HG02623 (cell line): Measurements from ENCODE around the gene OSBPL2.

Experiments used
- ATAC-seq: cut with Tn5 transposase; IDR thresholded peaks from one replicate; pipeline ENCODE4 v1.9.1; 2021; ENCODE audit warnings: moderate library complexity; ENCODE audit not compliant: unreplicated experiment

OSBPL2 gene

DNA sequence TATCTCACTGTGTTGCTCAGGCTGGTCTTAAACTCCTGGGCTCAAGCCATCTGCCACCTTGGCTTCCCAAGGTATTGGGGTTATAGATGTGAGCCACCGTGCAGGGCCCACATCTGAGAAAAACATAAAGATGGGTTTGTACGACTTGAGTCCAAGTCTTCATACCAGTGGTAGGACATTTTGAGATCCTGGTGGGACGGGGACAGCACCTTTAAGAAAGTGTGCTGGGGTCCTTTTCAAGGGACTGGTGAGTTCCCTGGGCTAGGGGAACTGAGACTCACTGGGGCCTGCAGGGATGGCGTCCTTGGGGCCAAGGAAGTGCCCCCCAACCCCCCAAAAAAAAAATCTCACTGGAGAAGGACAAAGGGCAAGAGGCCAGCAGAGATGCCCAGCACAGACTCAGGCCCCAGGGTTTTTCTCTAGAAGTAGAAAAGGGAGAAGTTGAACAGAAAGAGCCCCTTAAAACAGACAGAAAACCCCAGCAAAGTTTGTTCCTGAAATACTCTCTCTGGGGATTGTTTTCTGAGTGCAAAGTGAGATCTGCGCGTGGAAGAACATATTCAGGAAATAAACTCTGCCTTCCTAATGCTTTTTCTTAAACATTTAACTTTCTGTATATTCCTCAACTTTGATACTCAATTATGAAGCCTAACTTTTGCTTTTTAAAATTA lies 10.7 kb downstream of the OSBPL2 start:
- no peak for ATAC-seq

DNA sequence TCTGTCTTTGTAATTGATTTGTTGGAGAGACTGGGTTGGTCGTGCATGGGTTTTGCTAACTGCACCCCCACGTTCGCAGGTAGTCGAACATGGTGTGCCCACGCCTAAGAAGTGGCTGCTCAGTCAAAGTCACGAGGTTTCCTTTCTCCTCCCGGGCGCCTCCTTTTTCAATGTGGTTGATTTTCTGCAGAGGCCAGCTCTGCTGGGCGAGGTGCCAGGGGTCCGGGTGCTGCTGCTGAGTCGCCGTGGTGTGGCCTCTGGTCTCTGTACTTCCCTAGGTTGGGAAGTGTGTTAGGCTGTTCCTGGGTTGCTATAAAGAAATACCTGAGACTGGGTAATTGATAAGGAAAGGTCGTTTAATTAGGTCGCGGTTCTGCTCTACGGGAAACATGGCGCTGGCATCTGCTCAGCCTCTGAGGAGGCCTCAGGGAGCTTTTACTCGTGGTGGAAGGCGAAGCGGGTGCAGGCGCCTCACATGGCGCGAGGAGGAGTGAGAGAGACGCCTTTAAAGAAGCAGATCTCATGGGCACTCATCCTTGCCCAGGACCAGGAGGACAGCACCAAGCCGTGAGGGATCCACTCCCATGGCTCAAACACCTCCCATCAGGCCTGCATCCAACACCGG lies 14.1 kb downstream of the OSBPL2 start:
- ATAC-seq = no peak

- ATAC-seq = no peak
Observed at GRCh38 chr20:62253398-62253797, 15.1 kb downstream of the OSBPL2 start.

DNA sequence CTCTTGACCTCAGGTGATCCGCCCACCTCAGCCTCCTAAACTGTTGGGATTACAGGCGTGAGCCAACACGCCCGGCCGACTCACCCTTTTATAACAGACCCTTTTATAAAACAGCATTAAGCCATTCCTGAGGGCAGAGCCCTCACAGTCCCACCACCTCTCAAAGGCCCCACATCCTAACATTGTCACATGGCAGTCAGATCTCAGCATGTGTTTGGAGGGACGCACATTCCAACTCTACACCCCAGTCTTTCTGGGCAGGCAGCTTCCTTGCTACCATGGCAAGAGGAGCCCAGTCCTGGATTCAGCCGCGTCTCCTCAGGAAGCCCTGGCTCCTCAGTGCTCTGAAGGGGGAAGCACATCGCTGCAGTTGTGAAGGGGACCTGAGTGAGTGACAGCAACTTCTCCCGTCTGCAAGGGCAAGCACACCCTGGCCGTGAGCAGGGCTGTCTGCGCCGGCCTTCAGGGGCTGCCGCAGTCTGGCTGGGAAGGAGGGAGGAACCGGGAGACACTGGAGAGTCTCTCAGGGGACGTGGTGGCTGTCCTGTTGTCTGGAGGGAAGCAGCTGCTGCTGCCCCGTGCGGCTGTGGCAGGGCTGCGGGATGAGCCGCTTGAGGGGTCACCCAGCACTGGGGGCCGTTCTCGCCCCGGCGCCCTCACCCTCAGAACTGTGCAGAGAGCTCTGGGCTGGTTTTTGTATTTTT lies 15.9 kb downstream of the OSBPL2 start:
- ATAC-seq = no peak

DNA sequence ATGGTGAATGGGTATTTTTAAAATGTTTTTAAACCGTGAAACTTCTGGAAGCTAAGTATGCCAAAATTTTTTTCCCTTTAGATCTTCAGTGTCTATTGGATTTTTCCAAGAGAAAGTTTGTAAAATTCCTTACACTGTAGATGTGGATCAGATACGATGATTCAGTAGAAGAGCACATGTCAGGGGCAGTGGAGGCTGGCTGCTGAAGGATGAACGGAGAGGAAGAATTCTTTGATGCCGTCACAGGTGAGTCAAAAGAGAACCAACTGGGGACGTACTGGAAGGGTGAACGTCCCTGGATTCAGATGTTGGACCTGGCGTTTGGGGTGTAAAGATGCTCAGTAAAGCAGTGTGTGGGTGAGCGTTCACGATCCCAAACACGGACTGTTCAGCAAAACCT lies 17.7 kb downstream of the OSBPL2 start:
- ATAC-seq = no peak

- no peak for ATAC-seq
Observed at GRCh38 chr20:62258499-62259293, 20.4 kb downstream of the OSBPL2 start.

- ATAC-seq = no peak
Observed at GRCh38 chr20:62259294-62259565, 20.9 kb downstream of the OSBPL2 start.

- ATAC-seq = no peak
Observed at GRCh38 chr20:62262064-62262463, 23.7 kb downstream of the OSBPL2 start.

DNA sequence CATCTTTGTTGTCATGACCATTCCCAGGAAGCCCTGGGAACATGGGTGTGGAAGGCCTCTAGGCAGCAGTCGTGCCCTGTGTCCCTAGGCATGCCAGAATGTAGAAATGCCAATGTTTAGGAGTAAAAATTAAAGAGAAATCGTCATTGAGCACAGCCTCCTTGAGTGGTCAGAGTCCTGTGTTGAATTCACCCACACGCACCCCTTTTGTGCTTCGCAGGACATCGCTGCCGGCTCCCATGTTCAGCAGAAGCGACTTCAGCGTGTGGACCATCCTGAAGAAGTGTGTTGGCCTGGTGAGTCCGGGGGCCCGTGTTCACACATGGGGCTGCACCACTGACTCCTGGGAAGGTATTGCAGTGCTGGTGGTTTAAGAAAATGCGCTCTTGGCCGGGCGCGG lies 25.1 kb downstream of the OSBPL2 start:
- no peak for ATAC-seq

DNA sequence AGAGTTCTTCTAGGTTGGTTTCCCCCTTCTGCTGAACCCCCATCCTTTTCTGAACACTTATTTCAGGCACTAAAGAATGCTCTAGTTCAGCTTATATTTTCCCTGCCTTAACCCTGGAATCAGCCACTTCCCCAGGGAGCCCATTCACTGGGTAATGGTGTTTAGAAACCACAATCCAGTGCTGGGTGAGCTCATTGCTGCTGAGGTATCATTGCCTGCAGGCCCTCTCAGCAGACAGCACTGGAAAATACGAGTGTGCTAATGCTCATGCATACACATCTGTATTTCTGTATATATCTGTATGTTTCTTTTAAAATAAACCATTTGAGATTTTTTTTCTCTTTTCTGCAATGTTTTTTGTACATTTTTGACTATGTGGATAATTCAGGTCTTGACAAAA lies 27.0 kb downstream of the OSBPL2 start:
- no peak for ATAC-seq

DNA sequence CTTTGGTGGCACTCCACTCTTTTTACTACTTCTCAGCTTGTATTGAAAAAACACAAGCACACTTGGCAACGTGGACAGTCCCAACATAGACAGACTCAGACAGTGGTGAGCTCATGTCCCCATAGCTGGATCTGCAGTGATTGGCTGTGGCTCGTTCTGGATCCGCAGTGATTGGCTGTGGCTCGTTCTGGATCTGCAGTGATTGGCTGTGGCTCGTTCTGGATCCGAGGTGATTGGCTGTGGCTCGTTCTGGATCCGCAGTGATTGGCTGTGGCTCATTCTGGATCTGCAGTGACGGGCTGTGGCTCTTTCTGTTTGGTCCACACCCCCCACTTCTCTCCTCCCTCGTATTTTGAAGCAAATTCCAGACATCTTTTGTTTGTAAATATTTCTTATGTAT lies 28.0 kb downstream of the OSBPL2 start:
- ATAC-seq = no peak

DNA sequence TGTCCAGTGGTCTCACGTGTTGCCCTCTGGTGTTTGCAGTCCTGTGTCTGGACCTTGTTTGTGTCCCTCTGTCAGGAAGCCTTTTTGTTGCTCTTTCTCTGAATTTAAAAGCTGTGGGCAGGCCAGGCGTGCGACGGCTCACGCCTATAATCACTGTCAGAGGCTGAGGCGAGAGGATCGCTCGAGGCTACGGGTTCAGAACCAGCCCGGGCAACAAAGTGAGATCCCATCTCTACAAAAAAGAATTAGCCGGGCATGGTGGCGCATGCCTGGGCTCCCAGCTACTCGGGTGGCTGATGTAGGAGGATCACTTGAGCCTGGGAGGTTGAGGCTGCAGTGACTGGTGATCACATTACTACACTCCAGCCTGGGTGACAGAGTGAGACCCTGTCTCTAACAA lies 28.5 kb downstream of the OSBPL2 start:
- ATAC-seq = no peak

- no peak for ATAC-seq
Observed at GRCh38 chr20:62267543-62267942, 29.2 kb downstream of the OSBPL2 start.

- no peak for ATAC-seq
Observed at GRCh38 chr20:62268228-62268900, 30.0 kb downstream of the OSBPL2 start.

- no peak for ATAC-seq
Observed at GRCh38 chr20:62269378-62269777, 31.1 kb downstream of the OSBPL2 start.

- ATAC-seq = no peak
Observed at GRCh38 chr20:62269871-62270270, 31.6 kb downstream of the OSBPL2 start.

- ATAC-seq = no peak
Observed at GRCh38 chr20:62272200-62272599, 33.9 kb downstream of the OSBPL2 start.

GRCh38 chr20:62273416-62273815 lies 35.1 kb downstream of the OSBPL2 start:
- ATAC-seq = no peak

GRCh38 chr20:62274332-62274950 lies 36.1 kb downstream of the OSBPL2 start:
- no peak for ATAC-seq

DNA sequence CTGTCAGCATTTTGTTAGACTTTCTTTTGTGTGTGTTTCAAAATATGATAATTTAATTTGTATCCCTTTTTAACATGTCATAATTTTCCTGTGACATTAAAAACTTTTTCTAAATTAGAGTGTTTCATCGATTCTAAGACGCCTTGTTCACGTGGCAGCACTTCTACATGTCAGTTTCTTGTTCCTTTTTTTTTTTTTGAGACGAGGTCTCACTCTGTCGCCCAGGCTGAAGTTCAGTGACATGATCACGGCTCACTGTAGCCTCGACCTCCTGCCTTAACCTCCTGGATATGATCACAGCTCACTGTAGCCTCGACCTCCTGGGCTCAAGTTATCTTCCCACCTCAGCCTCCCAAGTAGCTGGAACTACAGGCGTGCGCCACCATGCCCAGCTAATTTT lies 36.9 kb downstream of the OSBPL2 start:
- no peak for ATAC-seq

GRCh38 chr20:62276439-62276838 lies 38.1 kb downstream of the OSBPL2 start:
- ATAC-seq = no peak
